ENCODE data around the gene B4GALNT4. TPM values are rescaled to one million over a fixed set of nuclear protein-coding genes. Genes with fewer than 3 reads are reported as not detected.

Gene B4GALNT4
- total and polyA plus RNA-seq, 2 of the 13 experiments (the other 11 are each of a cell fraction or from before 2014, with no cell fraction given) = 30.5 to 50.1 TPM

DNA sequence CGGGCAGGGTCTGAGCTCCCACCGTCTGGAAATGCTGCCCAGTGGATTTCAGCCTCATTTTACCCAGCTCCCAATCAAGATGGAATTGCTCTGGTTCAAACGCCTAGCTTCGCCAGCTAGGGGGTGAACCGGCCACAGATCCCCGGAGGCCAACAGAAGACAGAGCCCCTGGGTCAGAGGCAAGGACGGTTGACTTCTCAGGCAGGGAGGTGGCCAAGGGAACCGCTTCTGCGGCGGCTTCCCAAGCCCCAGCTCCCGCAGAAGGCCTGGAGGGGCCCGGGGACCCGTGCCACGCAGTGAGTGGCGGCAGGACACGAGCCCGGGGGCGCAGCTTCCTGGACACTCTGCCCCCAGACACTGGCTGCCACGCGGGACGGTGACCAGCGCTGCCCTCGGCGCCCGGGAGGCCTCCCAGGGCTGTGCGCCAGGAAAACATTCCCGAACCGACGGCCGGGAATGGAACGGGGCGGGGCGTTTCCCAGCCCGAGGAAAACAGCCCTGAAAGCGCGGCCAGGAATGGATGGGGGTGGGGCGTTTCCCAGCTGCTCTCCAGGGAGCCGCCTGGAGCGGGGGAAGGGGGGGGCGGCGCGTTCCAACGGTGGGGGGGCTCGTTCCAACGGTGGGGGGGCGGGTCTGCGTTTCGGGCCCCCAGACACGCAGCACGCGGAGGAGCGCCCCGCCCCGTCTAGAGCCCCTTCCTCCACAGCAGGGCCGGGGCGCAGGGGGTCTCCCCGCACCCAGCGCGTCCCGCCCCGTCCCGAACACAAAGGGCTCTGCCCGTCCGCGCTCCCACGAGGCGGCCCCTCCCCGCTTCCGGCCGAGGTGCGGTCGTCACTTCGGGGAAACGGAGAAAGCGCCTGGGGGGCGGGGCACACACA lies 13.5 kb upstream of the B4GALNT4 start (continued):
- TF ChIP-seq GTF3A (CRISPR knock-in tag; conservative IDR thresholded peaks at IDR 0.05) = peak; percentile 45; the same call in 1 of the 2 replicates

DNA sequence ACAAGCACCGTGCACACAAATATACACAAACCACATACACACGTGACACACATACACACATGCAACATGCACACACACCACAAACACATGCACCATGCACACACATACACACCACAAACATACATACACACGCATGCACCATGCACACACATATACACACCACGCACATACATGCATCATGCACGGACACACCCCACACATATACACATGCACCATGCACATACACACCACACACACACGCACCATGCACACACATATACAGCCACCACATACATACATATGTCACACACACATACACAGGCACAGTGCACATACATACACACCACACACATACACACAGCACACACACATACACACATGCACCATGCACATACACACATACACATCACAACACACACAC lies 12.7 kb upstream of the B4GALNT4 start:
- no peak overlapping the region for H3K9ac ChIP-seq (ENCODE audit: insufficient read depth, low read depth, low read length)
- WGBS (ENCODE audit: low lambda C conversion rate) = 77% methylated on average over 6 of the region's 6 CpGs
- FAIRE-seq (no peak), ATAC-seq (no peak), DNase-seq (ENCODE audit: low spot score) (no peak)
- ChIA-PET POLR2A (interaction anchor here (0.9 to 5.0 kb wide), 16 partner anchors 12 to 149 kb away, joined by 3 to 85 read pairs (median 6); partner anchors contain the start of genes BET1L and RIC8A), CTCF (ENCODE audit: low intra/inter-chr PET ratio, low total read pairs) (no interaction called here)
- H4K20me1 ChIP-seq (ENCODE audit: insufficient read depth, low read length) = no peaks in the 10 kb centered on the region
- H3K36me3 ChIP-seq (replicated peaks in 1 of 2; ENCODE audit: control insufficient read depth in 1 of 2, insufficient read depth in 2 of 2, low read length in 2 of 2) = no peaks in the 10 kb centered on the region
- H3K79me2 ChIP-seq (ENCODE audit: insufficient read depth, low read length) = no peaks in the 10 kb centered on the region
- peaks cover 0 to 3% of the 10 kb centered on the region in 2 experiments; a peak in 1 of 5 replicates for H3K27me3 ChIP-seq (ENCODE audit: control insufficient read depth in 1 of 2, insufficient read depth in 2 of 2, low read length in 2 of 2)
- H3K9me3 ChIP-seq (ENCODE audit: low read length) = peaks cover 9% of the 10 kb centered on the region
- H3K4me1 ChIP-seq (ENCODE audit: insufficient read depth, low read length) = peaks cover 51% of the 10 kb centered on the region
- no peak overlapping the region for H2AFZ ChIP-seq (ENCODE audit: low read length)
- no peak overlapping the region for H3K27ac ChIP-seq (ENCODE audit: extremely low read length, insufficient read depth, low read length)
- no peak overlapping the region for H3K4me3 ChIP-seq (replicated peaks in 1 of 3; ENCODE audit: insufficient read depth in 1 of 3, low read depth in 2 of 3, low read length in 3 of 3)
- H3K4me2 ChIP-seq (ENCODE audit: low read depth, low read length) = no peak overlapping the region
- intact Hi-C loops (cut with micrococcal nuclease; ENCODE audit: unreplicated experiment) (loop anchor here (5.0 kb wide), 1 partner anchor 49 kb away; the partner anchor contains the start of gene IFITM2), in situ Hi-C loops (cut with HindIII; ENCODE audit: extremely low pct_ligation_motif_present, low pct_unique_long_range_greater_than_20kb) (no loop called here)
- BruUV-seq (replicated peaks) = no TSS peak
- TF ChIP-seq ZNF350 (CRISPR knock-in tag; IDR thresholded peaks at IDR 0.05; ENCODE audit: borderline replicate concordance, low read depth) = no peak
- TF ChIP-seq, protein P1, sequence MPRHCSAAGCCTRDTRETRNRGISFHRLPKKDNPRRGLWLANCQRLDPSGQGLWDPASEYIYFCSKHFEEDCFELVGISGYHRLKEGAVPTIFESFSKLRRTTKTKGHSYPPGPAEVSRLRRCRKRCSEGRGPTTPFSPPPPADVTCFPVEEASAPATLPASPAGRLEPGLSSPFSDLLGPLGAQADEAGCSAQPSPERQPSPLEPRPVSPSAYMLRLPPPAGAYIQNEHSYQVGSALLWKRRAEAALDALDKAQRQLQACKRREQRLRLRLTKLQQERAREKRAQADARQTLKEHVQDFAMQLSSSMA (CRISPR knock-in tag; IDR thresholded peaks at IDR 0.05) = no peak
- TF ChIP-seq, protein P2, sequence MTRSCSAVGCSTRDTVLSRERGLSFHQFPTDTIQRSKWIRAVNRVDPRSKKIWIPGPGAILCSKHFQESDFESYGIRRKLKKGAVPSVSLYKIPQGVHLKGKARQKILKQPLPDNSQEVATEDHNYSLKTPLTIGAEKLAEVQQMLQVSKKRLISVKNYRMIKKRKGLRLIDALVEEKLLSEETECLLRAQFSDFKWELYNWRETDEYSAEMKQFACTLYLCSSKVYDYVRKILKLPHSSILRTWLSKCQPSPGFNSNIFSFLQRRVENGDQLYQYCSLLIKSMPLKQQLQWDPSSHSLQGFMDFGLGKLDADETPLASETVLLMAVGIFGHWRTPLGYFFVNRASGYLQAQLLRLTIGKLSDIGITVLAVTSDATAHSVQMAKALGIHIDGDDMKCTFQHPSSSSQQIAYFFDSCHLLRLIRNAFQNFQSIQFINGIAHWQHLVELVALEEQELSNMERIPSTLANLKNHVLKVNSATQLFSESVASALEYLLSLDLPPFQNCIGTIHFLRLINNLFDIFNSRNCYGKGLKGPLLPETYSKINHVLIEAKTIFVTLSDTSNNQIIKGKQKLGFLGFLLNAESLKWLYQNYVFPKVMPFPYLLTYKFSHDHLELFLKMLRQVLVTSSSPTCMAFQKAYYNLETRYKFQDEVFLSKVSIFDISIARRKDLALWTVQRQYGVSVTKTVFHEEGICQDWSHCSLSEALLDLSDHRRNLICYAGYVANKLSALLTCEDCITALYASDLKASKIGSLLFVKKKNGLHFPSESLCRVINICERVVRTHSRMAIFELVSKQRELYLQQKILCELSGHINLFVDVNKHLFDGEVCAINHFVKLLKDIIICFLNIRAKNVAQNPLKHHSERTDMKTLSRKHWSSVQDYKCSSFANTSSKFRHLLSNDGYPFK (CRISPR knock-in tag; IDR thresholded peaks at IDR 0.05; ENCODE audit: borderline replicate concordance) = no peak
- TF ChIP-seq, protein P3, sequence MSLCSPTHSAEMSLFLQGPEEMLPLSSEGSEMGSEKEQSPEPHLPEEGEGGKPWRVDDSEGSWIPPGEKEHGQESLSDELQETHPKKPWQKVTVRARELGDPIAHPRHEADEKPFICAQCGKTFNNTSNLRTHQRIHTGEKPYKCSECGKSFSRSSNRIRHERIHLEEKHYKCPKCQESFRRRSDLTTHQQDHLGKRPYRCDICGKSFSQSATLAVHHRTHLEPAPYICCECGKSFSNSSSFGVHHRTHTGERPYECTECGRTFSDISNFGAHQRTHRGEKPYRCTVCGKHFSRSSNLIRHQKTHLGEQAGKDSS (CRISPR knock-in tag; IDR thresholded peaks at IDR 0.05; ENCODE audit: borderline replicate concordance, low read depth) = peak; percentile 13; the same call in 1 of the 2 replicates
- TF ChIP-seq, protein P4, sequence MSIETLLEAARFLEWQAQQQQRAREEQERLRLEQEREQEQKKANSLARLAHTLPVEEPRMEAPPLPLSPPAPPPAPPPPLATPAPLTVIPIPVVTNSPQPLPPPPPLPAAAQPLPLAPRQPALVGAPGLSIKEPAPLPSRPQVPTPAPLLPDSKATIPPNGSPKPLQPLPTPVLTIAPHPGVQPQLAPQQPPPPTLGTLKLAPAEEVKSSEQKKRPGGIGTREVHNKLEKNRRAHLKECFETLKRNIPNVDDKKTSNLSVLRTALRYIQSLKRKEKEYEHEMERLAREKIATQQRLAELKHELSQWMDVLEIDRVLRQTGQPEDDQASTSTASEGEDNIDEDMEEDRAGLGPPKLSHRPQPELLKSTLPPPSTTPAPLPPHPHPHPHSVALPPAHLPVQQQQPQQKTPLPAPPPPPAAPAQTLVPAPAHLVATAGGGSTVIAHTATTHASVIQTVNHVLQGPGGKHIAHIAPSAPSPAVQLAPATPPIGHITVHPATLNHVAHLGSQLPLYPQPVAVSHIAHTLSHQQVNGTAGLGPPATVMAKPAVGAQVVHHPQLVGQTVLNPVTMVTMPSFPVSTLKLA (IDR thresholded peaks at IDR 0.05) = peak; percentile 49
- TF ChIP-seq CBFB (CRISPR knock-in tag; IDR thresholded peaks at IDR 0.05) = no peak
- TF ChIP-seq ZNF24 (IDR thresholded peaks at IDR 0.05) = no peak
- TF ChIP-seq GABPA (IDR thresholded peaks at IDR 0.05; ENCODE audit: low read depth, low read length) = no peak
- peak; percentile 6; the same call in 1 of the 2 replicates for TF ChIP-seq GABPA (CRISPR knock-in tag; IDR thresholded peaks at IDR 0.05; ENCODE audit: low read depth)
- TF ChIP-seq, protein P5, sequence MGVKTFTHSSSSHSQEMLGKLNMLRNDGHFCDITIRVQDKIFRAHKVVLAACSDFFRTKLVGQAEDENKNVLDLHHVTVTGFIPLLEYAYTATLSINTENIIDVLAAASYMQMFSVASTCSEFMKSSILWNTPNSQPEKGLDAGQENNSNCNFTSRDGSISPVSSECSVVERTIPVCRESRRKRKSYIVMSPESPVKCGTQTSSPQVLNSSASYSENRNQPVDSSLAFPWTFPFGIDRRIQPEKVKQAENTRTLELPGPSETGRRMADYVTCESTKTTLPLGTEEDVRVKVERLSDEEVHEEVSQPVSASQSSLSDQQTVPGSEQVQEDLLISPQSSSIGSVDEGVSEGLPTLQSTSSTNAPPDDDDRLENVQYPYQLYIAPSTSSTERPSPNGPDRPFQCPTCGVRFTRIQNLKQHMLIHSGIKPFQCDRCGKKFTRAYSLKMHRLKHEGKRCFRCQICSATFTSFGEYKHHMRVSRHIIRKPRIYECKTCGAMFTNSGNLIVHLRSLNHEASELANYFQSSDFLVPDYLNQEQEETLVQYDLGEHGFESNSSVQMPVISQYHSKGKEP (CRISPR knock-in tag; IDR thresholded peaks at IDR 0.05) = no peak
